H1 (cell line): ENCODE data around the gene POLD1. TPM values are rescaled to one million over a fixed set of nuclear protein-coding genes. Genes with fewer than 3 reads are reported as not detected.

Source experiments
- CTCF ChIA-PET: fragments of 300-600 bp; sonication (Branson Sonifier 250); formaldehyde crosslinking; loops from one replicate; lab custom pipeline; 2021; ENCODE audit not compliant: partially characterized antibody; lab: Charles Lee
- POLR2A ChIA-PET: fragments of 300-600 bp; sonication (Branson Sonifier 250); formaldehyde crosslinking; loops from one replicate; lab custom pipeline; 2021; ENCODE audit warnings: inconsistent platforms; ENCODE audit not compliant: partially characterized antibody; lab: Charles Lee
- DNase-seq, 2 experiments: peaks; one replicate each; pipeline versions ENCODE4 v3.0.0 to v3.0.0-alpha.2; 2010 to 2022; ENCODE audit warnings: low spot score in 2 of 2, low read depth in 1 of 2, mixed read lengths in 1 of 2
- FAIRE-seq: peaks from 2 replicates; lab custom pipeline; 2011; peaks lifted over from hg19 to GRCh38; lab: Jason Lieb, UNC
- H2AFZ ChIP-seq: 2 replicates; pipeline ENCODE4 v1.8.1; 2012; ENCODE audit warnings: low read length, inconsistent platforms
- H2AK5ac ChIP-seq: 2 replicates; pipeline ENCODE4 v1.6.1; 2013; ENCODE audit warnings: low read depth, low read length
- H2BK120ac ChIP-seq: replicated peaks from 2 replicates; pipeline ENCODE3; 2013; ENCODE audit warnings: low read depth, low read length, inconsistent platforms
- H2BK12ac ChIP-seq: 2 replicates; pipeline ENCODE4 v1.6.1; 2013; ENCODE audit warnings: low read depth, low read length
- H2BK15ac ChIP-seq: 2 replicates; pipeline ENCODE4 v1.6.1; 2013; ENCODE audit warnings: low read length
- H2BK20ac ChIP-seq: 2 replicates; pipeline ENCODE4 v1.6.1; 2013; ENCODE audit warnings: low read length
- H2BK5ac ChIP-seq: 2 replicates; pipeline ENCODE4 v1.6.1; 2013; ENCODE audit warnings: low read depth, low read length
- H3K14ac ChIP-seq: 2 replicates; pipeline ENCODE4 v1.6.1; 2013; ENCODE audit warnings: inconsistent platforms; ENCODE audit not compliant: insufficient read length
- H3K18ac ChIP-seq: 2 replicates; pipeline ENCODE4 v1.6.1; 2013; ENCODE audit warnings: low read length; ENCODE audit errors: extremely low read depth
- H3K23ac ChIP-seq: 2 replicates; pipeline ENCODE4 v1.6.1; 2013; ENCODE audit warnings: inconsistent platforms; ENCODE audit not compliant: insufficient read length
- H3K23me2 ChIP-seq: 2 replicates; pipeline ENCODE4 v1.6.1; 2013; ENCODE audit warnings: low read depth, low read length
- H3K27ac ChIP-seq: 2 replicates; pipeline ENCODE4 v1.6.1; 2011; ENCODE audit warnings: low read depth, low read length, inconsistent platforms
- H3K27me3 ChIP-seq, 4 experiments: replicated peaks in 1 of 4; 1 replicate in 1 of 4; 2 replicates in 3 of 4; pipeline versions ENCODE4 v1.6.1 to v1.8.1; 2011 to 2013; ENCODE audit warnings: low read length in 3 of 4, mild to moderate bottlenecking in 3 of 4, inconsistent platforms in 2 of 4, mixed read lengths in 2 of 4, moderate library complexity in 1 of 4; ENCODE audit not compliant: control insufficient read depth in 3 of 4, insufficient read depth in 3 of 4; ENCODE audit errors: extremely low read depth in 1 of 4
- H3K36me3 ChIP-seq, 4 experiments: 2 replicates each; pipeline versions ENCODE4 v1.6.1 to v1.8.1; 2011 to 2013; ENCODE audit warnings: mild to moderate bottlenecking in 4 of 4, low read length in 3 of 4, moderate library complexity in 2 of 4, control low read depth in 1 of 4, inconsistent platforms in 1 of 4; ENCODE audit not compliant: insufficient read depth in 4 of 4, control insufficient read depth in 2 of 4
- H3K4ac ChIP-seq: replicated peaks from 2 replicates; pipeline ENCODE3; 2013; ENCODE audit warnings: low read length, low read depth, mixed read lengths, inconsistent platforms; ENCODE audit not compliant: insufficient read length
- H3K4me1 ChIP-seq, 4 experiments: replicated peaks in 1 of 4; 1 replicate in 1 of 4; 2 replicates in 3 of 4; pipeline versions ENCODE4 v1.6.1 to v1.8.1; 2011 to 2013; ENCODE audit warnings: low read length in 3 of 4, inconsistent platforms in 2 of 4, mixed read lengths in 1 of 4; ENCODE audit not compliant: insufficient read depth in 4 of 4, control insufficient read depth in 3 of 4
- H3K4me2 ChIP-seq, 2 experiments: 2 replicates each; pipeline versions ENCODE4 v1.6.1 to v1.8.1; 2011 to 2013; ENCODE audit warnings: low read depth in 2 of 2, low read length in 2 of 2, control low read depth in 1 of 2, inconsistent platforms in 1 of 2, mild to moderate bottlenecking in 1 of 2; ENCODE audit not compliant: insufficient read depth in 1 of 2
- H3K4me3 ChIP-seq, 4 experiments: fragments of 200-600, 300-600 bp in 1 of 4; sonication (generic), shearing (Covaris generic), sonication (Bioruptor Twin) in 1 of 4; 2 replicates each; pipeline versions ENCODE4 v1.5.1 to v1.8.1; 2011 to 2016; ENCODE audit warnings: low read length in 4 of 4, low read depth in 3 of 4, control low read depth in 2 of 4, inconsistent platforms in 2 of 4, mild to moderate bottlenecking in 2 of 4, mixed read lengths in 1 of 4, moderate library complexity in 1 of 4; ENCODE audit not compliant: insufficient read depth in 2 of 4; ENCODE audit errors: extremely low read depth in 1 of 4
- H3K56ac ChIP-seq: replicated peaks from 2 replicates; pipeline ENCODE3; 2013; ENCODE audit warnings: low read depth, mild to moderate bottlenecking, mixed read lengths, low read length, inconsistent platforms; ENCODE audit not compliant: insufficient read length
- H3K79me1 ChIP-seq: 2 replicates; pipeline ENCODE4 v1.6.1; 2013; ENCODE audit warnings: low read depth, low read length, control low read depth
- H3K79me2 ChIP-seq, 2 experiments: 2 replicates each; pipeline versions ENCODE4 v1.6.1 to v1.8.1; 2012 to 2013; ENCODE audit warnings: low read length in 2 of 2, mild to moderate bottlenecking in 2 of 2, inconsistent platforms in 1 of 2; ENCODE audit not compliant: insufficient read depth in 2 of 2, control insufficient read depth in 1 of 2
- H3K9ac ChIP-seq, 4 experiments: replicated peaks in 1 of 4; 1 replicate in 1 of 4; 2 replicates in 3 of 4; pipeline versions ENCODE4 v1.6.1 to v1.8.1; 2011 to 2013; ENCODE audit warnings: low read depth in 3 of 4, low read length in 3 of 4, control low read depth in 2 of 4, mild to moderate bottlenecking in 2 of 4, moderate library complexity in 2 of 4, inconsistent platforms in 1 of 4; ENCODE audit errors: extremely low read depth in 1 of 4
- H3K9me3 ChIP-seq, 2 experiments: 2 replicates each; pipeline versions ENCODE4 v1.6.1 to v1.8.1; 2012 to 2013; ENCODE audit warnings: mild to moderate bottlenecking in 2 of 2, moderate library complexity in 2 of 2, control low read depth in 1 of 2, inconsistent platforms in 1 of 2, low read depth in 1 of 2, low read length in 1 of 2, mixed read lengths in 1 of 2; ENCODE audit not compliant: insufficient read depth in 2 of 2
- H4K20me1 ChIP-seq, 2 experiments: replicated peaks in 1 of 2; 2 replicates each; pipeline versions ENCODE3 to v1.8.1; 2011 to 2013; ENCODE audit warnings: inconsistent platforms in 2 of 2, low read length in 2 of 2, mild to moderate bottlenecking in 1 of 2; ENCODE audit not compliant: insufficient read depth in 2 of 2, control insufficient read depth in 1 of 2
- H4K5ac ChIP-seq: 2 replicates; pipeline ENCODE4 v1.6.1; 2013; ENCODE audit warnings: low read length, low read depth, mixed read lengths, inconsistent platforms; ENCODE audit not compliant: insufficient read length
- H4K8ac ChIP-seq: 2 replicates; pipeline ENCODE4 v1.8.0; 2013; ENCODE audit warnings: mild to moderate bottlenecking, moderate library complexity, low read length, inconsistent platforms; ENCODE audit not compliant: insufficient read depth; ENCODE audit errors: extremely low read depth
- H4K91ac ChIP-seq: replicated peaks from 2 replicates; pipeline ENCODE3; 2013; ENCODE audit warnings: low read length, mixed read lengths, inconsistent platforms; ENCODE audit not compliant: insufficient read length
- TBP ChIP-seq: IDR thresholded peaks from 2 replicates; pipeline ENCODE4 v1.6.1; 2011; ENCODE audit warnings: low read depth, low read length, improper control_type of control experiment
- WGBS, 2 experiments: shearing (Covaris generic) in 1 of 2; methylation state at CpG; one replicate each; pipeline versions ENCODE4 v1.1.6 to v1.1.7; 2013 to 2015; ENCODE audit warnings: low lambda C conversion rate in 2 of 2, mixed read lengths in 2 of 2, inconsistent platforms in 1 of 2, low coverage in 1 of 2, missing lambda C conversion rate in 1 of 2; ENCODE audit not compliant: insufficient replicate concordance in 2 of 2, insufficient coverage in 1 of 2, insufficient read length in 1 of 2; ENCODE audit errors: extremely low coverage in 1 of 2, missing lambda C conversion rate in 1 of 2; 5-methylcytosine and 5-hydroxymethylcytosine counted together
- polyA plus RNA-seq, 7 experiments: library from polyadenylated mRNA; depleted of rRNA in 3 of 7; stranded (reverse) in 5 of 7; unstranded in 2 of 7; fragments of >200 nt in 5 of 7; fragments of 200-250 nt in 2 of 7; gene quantifications; 1 replicate in 5 of 7; 2 replicates in 1 of 7; 4 replicates in 1 of 7; pipeline versions ENCODE4 v1.2.1 to v1.2.3, GENCODE V29; 2011 to 2013; ENCODE audit warnings: missing spikeins in 2 of 7, mixed read lengths in 2 of 7
- total RNA-seq: library from RNA; stranded (reverse); fragmentation: NEBNext Ultra II Directional; extraction: Animal tissue kit (Norgen Biotek cat#: 25700); gene quantifications from 2 replicates; pipeline ENCODE4 v1.2.1, GENCODE V29; 2021
- TF ChIP-seq, protein P1 (sequence below), 3 experiments: IDR thresholded peaks; 1 replicate in 2 of 3; 2 replicates in 1 of 3; pipeline versions ENCODE4 v1.5.1 to v1.6.1; 2011; ENCODE audit warnings: low read length in 3 of 3, mild to moderate bottlenecking in 3 of 3, inconsistent platforms in 2 of 3, low read depth in 1 of 3, moderate library complexity in 1 of 3; ENCODE audit not compliant: insufficient read depth in 1 of 3; ENCODE audit errors: control extremely low read depth in 1 of 3

The POLD1 gene
- total and polyA plus RNA-seq, 2 of the 8 experiments (the other 6 are each of a cell fraction or from before 2014, with no cell fraction given): 141 to 142 TPM

- H3K18ac ChIP-seq: no peak overlapping the region
- 91% methylated on average over 11 of the region's 11 CpGs; no CpG with 5 or more reads in 1 of the 2 experiments for WGBS, 2 experiments
- H4K8ac ChIP-seq: no peak overlapping the region
- H2AK5ac ChIP-seq: no peak overlapping the region
- H3K36me3 ChIP-seq: peaks cover 12 to 43% (median 33%) of the 10 kb centered on the region in 4 experiments
- peaks cover 0 to 5% (median 1%) of the 10 kb centered on the region in 4 experiments; a peak in 5 of 7 replicates for H3K4me1 ChIP-seq
- no peak for DNase-seq
- no peak for TF ChIP-seq TBP
- TF ChIP-seq, protein P1, sequence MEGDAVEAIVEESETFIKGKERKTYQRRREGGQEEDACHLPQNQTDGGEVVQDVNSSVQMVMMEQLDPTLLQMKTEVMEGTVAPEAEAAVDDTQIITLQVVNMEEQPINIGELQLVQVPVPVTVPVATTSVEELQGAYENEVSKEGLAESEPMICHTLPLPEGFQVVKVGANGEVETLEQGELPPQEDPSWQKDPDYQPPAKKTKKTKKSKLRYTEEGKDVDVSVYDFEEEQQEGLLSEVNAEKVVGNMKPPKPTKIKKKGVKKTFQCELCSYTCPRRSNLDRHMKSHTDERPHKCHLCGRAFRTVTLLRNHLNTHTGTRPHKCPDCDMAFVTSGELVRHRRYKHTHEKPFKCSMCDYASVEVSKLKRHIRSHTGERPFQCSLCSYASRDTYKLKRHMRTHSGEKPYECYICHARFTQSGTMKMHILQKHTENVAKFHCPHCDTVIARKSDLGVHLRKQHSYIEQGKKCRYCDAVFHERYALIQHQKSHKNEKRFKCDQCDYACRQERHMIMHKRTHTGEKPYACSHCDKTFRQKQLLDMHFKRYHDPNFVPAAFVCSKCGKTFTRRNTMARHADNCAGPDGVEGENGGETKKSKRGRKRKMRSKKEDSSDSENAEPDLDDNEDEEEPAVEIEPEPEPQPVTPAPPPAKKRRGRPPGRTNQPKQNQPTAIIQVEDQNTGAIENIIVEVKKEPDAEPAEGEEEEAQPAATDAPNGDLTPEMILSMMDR (IDR thresholded peaks at IDR 0.05; ENCODE audit: control extremely low read depth in 1 of 3, insufficient read depth in 1 of 3, low read depth in 1 of 3, low read length in 3 of 3): peak in 1 of 3 experiments; percentile 20; a peak in 1 of 4 replicates
- no peak overlapping the region for H2BK120ac ChIP-seq
- no peaks in the 10 kb centered on the region; the same call in 1 of the 2 replicates for H3K79me1 ChIP-seq
- FAIRE-seq: no peak
- H3K23me2 ChIP-seq: peaks cover 3% of the 10 kb centered on the region; the same call in 1 of the 2 replicates
- H3K4me2 ChIP-seq: no peak overlapping the region
- H3K27ac ChIP-seq: no peak overlapping the region
- H3K4ac ChIP-seq: no peak overlapping the region
- no peak overlapping the region for H2BK15ac ChIP-seq
- no peak overlapping the region for H4K91ac ChIP-seq
- peaks cover 0 to 2% of the 10 kb centered on the region in 2 experiments; a peak in 2 of 4 replicates for H3K79me2 ChIP-seq
- no peak overlapping the region for H3K23ac ChIP-seq
- no peaks in the 10 kb centered on the region for H3K9me3 ChIP-seq
- no peak overlapping the region for H3K9ac ChIP-seq
- no peak overlapping the region for H2BK12ac ChIP-seq
- no peak overlapping the region for H4K5ac ChIP-seq
- POLR2A ChIA-PET: no interaction called here
- no peak overlapping the region for H2AFZ ChIP-seq
- H2BK20ac ChIP-seq: no peak overlapping the region
- H4K20me1 ChIP-seq: peaks cover 5 to 6% of the 10 kb centered on the region in 2 experiments
- H3K4me3 ChIP-seq: no peak overlapping the region
- H3K56ac ChIP-seq: no peak overlapping the region
- no peak overlapping the region for H2BK5ac ChIP-seq
- H3K27me3 ChIP-seq: no peaks in the 10 kb centered on the region
- CTCF ChIA-PET: interaction anchor here (1.0 to 3.3 kb wide), 2 partner anchors 11 to 37 kb away, joined by 3 to 11 read pairs; no protein-coding TSS in a partner anchor
- H3K14ac ChIP-seq: no peak overlapping the region
These were observed 4.5 kb upstream of the POLD1 start for GRCh38 chr19:50379602-50380001.
